Astrocyte (in vitro differentiated cells and primary cell): ENCODE results near the gene APOL6. TPM values are rescaled to one million over a fixed set of nuclear protein-coding genes. Genes with fewer than 3 reads are reported as not detected.
"Not testable (repeated sequence)": the region's sequence is repeated elsewhere in the genome, so short reads cannot be mapped to it uniquely, and the experiment has no call there.

Experiments used
- DNase-seq: peaks from one replicate; pipeline ENCODE4 v3.0.0-alpha.2; 2010; ENCODE audit warnings: low read depth
- FAIRE-seq: peaks from 2 replicates; lab custom pipeline; 2011; peaks lifted over from hg19 to GRCh38; lab: Jason Lieb, UNC
- H2AFZ ChIP-seq: 2 replicates; pipeline ENCODE4 v1.6.0; 2012; ENCODE audit warnings: low read depth, low read length, inconsistent platforms
- H3K27ac ChIP-seq: 2 replicates; pipeline ENCODE4 v1.5.1; 2011; ENCODE audit warnings: low read depth, low read length, inconsistent platforms
- H3K27me3 ChIP-seq: 2 replicates; pipeline ENCODE4 v1.6.0; 2011; ENCODE audit warnings: low read length, inconsistent platforms; ENCODE audit not compliant: insufficient read depth
- H3K36me3 ChIP-seq: 2 replicates; pipeline ENCODE4 v1.5.1; 2011; ENCODE audit warnings: low read length, inconsistent platforms; ENCODE audit not compliant: insufficient read depth
- H3K4me1 ChIP-seq: 2 replicates; pipeline ENCODE4 v1.5.1; 2011; ENCODE audit warnings: low read length, inconsistent platforms; ENCODE audit not compliant: insufficient read depth
- H3K4me2 ChIP-seq: 2 replicates; pipeline ENCODE4 v1.6.0; 2012; ENCODE audit warnings: low read length, inconsistent platforms
- H3K4me3 ChIP-seq: 2 replicates; pipeline ENCODE4 v1.5.1; 2011; ENCODE audit warnings: low read depth, mild to moderate bottlenecking, low read length, inconsistent platforms; ENCODE audit not compliant: insufficient read depth
- H3K79me2 ChIP-seq: 2 replicates; pipeline ENCODE4 v1.6.0; 2012; ENCODE audit warnings: mild to moderate bottlenecking, low read length, inconsistent platforms; ENCODE audit not compliant: insufficient read depth
- H3K9ac ChIP-seq: 2 replicates; pipeline ENCODE4 v1.6.0; 2012; ENCODE audit warnings: mild to moderate bottlenecking, low read length, inconsistent platforms
- H3K9me3 ChIP-seq: 2 replicates; pipeline ENCODE4 v1.5.1; 2012; ENCODE audit warnings: low read depth, mild to moderate bottlenecking, low read length, inconsistent platforms; ENCODE audit not compliant: insufficient read depth
- H4K20me1 ChIP-seq: 2 replicates; pipeline ENCODE4 v1.6.0; 2012; ENCODE audit warnings: low read length, inconsistent platforms; ENCODE audit not compliant: insufficient read depth
- H3K27ac Mint-ChIP-seq: one replicate; pipeline ENCODE4 v1.8.0; 2021; ENCODE audit warnings: mild to moderate bottlenecking, mixed read lengths; ENCODE audit not compliant: unreplicated experiment
- H3K27me3 Mint-ChIP-seq: one replicate; pipeline ENCODE4 v1.8.0; 2021; ENCODE audit warnings: low read depth, mixed read lengths; ENCODE audit not compliant: unreplicated experiment
- H3K36me3 Mint-ChIP-seq: one replicate; pipeline ENCODE4 v1.8.0; 2021; ENCODE audit warnings: low read depth, mixed read lengths; ENCODE audit not compliant: unreplicated experiment
- H3K4me1 Mint-ChIP-seq: one replicate; pipeline ENCODE4 v1.8.0; 2021; ENCODE audit warnings: low read depth, mixed read lengths; ENCODE audit not compliant: unreplicated experiment
- H3K4me3 Mint-ChIP-seq: one replicate; pipeline ENCODE4 v1.8.0; 2021; ENCODE audit warnings: mild to moderate bottlenecking, moderate library complexity, mixed read lengths; ENCODE audit not compliant: unreplicated experiment
- H3K9me3 Mint-ChIP-seq: one replicate; pipeline ENCODE4 v1.8.0; 2021; ENCODE audit warnings: mild to moderate bottlenecking, mixed read lengths; ENCODE audit not compliant: unreplicated experiment
- EZH2 ChIP-seq: IDR thresholded peaks from 2 replicates; pipeline ENCODE4 v1.6.1; 2012; ENCODE audit warnings: mild to moderate bottlenecking, low read length, inconsistent platforms; ENCODE audit not compliant: insufficient read depth
- total RNA-seq: library from RNA; stranded (reverse); gene quantifications from 2 replicates; pipeline ENCODE4 v1.2.1, GENCODE V29; 2021
- TF ChIP-seq, protein P1 (sequence below): IDR thresholded peaks from 2 replicates; pipeline ENCODE4 v1.5.1; 2011; ENCODE audit warnings: low read depth, mild to moderate bottlenecking, inconsistent platforms, low read length, moderate library complexity; ENCODE audit not compliant: insufficient read depth

The APOL6 gene
- total RNA-seq, 1 donor from 2014 or later = 5.9 TPM

DNA sequence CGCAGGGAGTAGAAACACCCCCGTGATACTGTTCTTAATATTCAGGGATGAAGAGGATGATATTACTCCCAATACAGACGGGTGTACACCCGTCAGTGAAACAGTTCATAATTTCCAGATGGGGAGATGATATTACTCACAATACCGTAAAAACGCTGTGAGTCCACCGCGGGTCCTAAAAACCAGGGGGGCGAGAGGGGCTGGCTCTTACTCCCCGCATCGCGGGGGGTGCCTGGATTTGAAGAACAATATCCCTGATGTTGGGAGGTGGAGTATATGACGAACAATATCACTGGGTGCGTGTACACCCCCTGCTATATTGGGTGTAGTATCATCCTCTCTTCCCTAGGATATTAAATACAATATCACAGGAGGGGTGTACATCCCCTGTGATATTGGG is 48.9 kb downstream of the APOL6 start:
- H3K4me1 Mint-ChIP-seq = no peaks in the 10 kb centered on the region
- no peak overlapping the region for H3K4me3 Mint-ChIP-seq
- peaks cover 5% of the 10 kb centered on the region for H3K27me3 ChIP-seq
- peaks cover 19% of the 10 kb centered on the region for H3K27me3 Mint-ChIP-seq
- DNase-seq (no peak), FAIRE-seq (no peak)
- no peak overlapping the region for H3K27ac ChIP-seq
- no peaks in the 10 kb centered on the region for H4K20me1 ChIP-seq
- H3K4me2 ChIP-seq = no peak overlapping the region
- H3K9ac ChIP-seq = no peak overlapping the region
- H2AFZ ChIP-seq = no peak overlapping the region
- H3K9me3 Mint-ChIP-seq = peaks cover 4% of the 10 kb centered on the region
- H3K79me2 ChIP-seq = no peaks in the 10 kb centered on the region
- no peak overlapping the region for H3K27ac Mint-ChIP-seq
- H3K36me3 ChIP-seq = no peaks in the 10 kb centered on the region
- H3K9me3 ChIP-seq = no peaks in the 10 kb centered on the region
- no peak overlapping the region for H3K4me3 ChIP-seq
- no peaks in the 10 kb centered on the region for H3K36me3 Mint-ChIP-seq
- TF ChIP-seq, protein P1, sequence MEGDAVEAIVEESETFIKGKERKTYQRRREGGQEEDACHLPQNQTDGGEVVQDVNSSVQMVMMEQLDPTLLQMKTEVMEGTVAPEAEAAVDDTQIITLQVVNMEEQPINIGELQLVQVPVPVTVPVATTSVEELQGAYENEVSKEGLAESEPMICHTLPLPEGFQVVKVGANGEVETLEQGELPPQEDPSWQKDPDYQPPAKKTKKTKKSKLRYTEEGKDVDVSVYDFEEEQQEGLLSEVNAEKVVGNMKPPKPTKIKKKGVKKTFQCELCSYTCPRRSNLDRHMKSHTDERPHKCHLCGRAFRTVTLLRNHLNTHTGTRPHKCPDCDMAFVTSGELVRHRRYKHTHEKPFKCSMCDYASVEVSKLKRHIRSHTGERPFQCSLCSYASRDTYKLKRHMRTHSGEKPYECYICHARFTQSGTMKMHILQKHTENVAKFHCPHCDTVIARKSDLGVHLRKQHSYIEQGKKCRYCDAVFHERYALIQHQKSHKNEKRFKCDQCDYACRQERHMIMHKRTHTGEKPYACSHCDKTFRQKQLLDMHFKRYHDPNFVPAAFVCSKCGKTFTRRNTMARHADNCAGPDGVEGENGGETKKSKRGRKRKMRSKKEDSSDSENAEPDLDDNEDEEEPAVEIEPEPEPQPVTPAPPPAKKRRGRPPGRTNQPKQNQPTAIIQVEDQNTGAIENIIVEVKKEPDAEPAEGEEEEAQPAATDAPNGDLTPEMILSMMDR = no peak
- TF ChIP-seq EZH2 = no peak
- no peaks in the 10 kb centered on the region for H3K4me1 ChIP-seq

- H3K4me3 Mint-ChIP-seq, H3K4me2 ChIP-seq, H3K27ac Mint-ChIP-seq, DNase-seq, H3K27me3 ChIP-seq, H3K4me3 ChIP-seq, H3K79me2 ChIP-seq, H3K4me1 Mint-ChIP-seq, H3K9me3 Mint-ChIP-seq, H3K9ac ChIP-seq, H3K27ac ChIP-seq, H3K9me3 ChIP-seq, H3K36me3 Mint-ChIP-seq, H3K36me3 ChIP-seq, FAIRE-seq, H3K4me1 ChIP-seq, H2AFZ ChIP-seq, H4K20me1 ChIP-seq: not testable (repeated sequence)
- peaks cover 17% of the 10 kb centered on the region for H3K27me3 Mint-ChIP-seq
Measured at GRCh38 chr22:35699852-35700251, 51.6 kb downstream of the APOL6 start.

DNA sequence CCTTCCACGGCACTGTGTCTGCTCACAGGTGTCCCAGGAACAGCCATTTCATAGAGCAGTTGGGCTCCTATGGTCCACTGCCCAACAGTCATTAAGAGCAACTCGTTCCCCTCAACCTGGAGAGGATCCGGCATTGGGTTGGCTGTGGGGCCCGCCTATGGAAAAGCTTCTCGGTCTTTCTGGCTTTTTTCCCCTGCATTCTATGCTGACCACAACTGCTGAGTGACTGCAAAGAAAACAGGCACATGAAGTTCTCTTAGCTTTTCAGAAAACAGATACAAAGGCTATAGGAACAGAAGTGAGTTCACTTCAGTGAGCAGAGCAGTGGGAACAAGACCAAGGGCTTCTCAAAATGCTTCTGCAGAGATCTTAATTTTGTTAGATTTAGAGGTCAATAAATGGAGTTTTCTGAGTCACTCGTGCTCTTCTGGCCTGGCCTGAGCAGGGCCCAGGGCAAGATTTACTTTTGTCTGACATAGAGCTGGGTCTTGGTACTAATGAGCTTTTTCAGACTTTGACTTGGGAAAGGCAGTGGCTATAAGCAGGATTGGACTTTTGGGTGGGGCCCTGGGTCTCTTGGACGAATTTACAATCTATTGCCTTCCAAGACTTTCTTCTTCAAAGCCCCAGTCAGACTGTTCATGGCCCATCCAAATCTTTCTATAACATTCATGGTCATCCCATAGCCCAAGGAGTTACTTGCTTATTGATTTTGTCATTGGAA is 55.8 kb downstream of the APOL6 start:
- Histone ChIP-seq H3K27me3 (peaks cover 5% of the 10 kb centered on the region), H3K9me3 (no peaks in the 10 kb centered on the region), H2AFZ (no peak overlapping the region), H3K9ac (no peak overlapping the region), H3K36me3 (no peaks in the 10 kb centered on the region), H3K4me1 (no peaks in the 10 kb centered on the region), H3K79me2 (no peaks in the 10 kb centered on the region), H3K4me2 (no peak overlapping the region), H4K20me1 (no peaks in the 10 kb centered on the region), H3K27ac (no peak overlapping the region), H3K4me3 (no peak overlapping the region)
- FAIRE-seq (no peak), DNase-seq (peak; percentile 29)
- Mint-ChIP-seq H3K36me3 (no peaks in the 10 kb centered on the region), H3K9me3 (no peaks in the 10 kb centered on the region), H3K27ac (peak overlapping the region; percentile 26), H3K27me3 (peaks cover 18% of the 10 kb centered on the region), H3K4me3 (no peak overlapping the region), H3K4me1 (no peaks in the 10 kb centered on the region)
- TF ChIP-seq, protein P1 = no peak
- no peak for TF ChIP-seq EZH2
